ENCODE data around the gene SKI.

Gene SKI

GRCh38 chr1:2194898-2195673, 33.0 kb upstream of the SKI start:
- DNase-seq: peak; percentile 79

DNA sequence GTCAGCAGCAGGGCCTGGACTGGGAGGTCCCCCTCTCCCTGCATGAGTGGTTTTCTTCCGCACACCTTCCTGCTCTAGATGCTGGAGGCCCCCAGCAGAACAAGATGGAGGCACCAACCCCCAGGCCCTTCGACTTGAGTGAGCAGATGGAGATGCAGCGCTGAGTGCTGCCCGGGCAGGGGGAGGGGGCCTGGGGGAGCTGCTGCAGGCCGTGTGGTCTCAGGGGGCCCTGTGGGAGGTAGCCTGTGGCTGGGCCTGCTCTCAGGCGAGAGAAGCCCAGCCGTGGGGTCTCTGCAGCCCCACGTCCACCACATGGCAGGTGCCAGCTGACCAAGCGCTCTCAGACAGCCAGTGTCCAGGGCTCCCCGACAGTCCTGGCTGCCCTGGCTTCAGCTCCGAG, 32.3 kb upstream of the SKI start:
- peak; percentile 51 for DNase-seq

DNA sequence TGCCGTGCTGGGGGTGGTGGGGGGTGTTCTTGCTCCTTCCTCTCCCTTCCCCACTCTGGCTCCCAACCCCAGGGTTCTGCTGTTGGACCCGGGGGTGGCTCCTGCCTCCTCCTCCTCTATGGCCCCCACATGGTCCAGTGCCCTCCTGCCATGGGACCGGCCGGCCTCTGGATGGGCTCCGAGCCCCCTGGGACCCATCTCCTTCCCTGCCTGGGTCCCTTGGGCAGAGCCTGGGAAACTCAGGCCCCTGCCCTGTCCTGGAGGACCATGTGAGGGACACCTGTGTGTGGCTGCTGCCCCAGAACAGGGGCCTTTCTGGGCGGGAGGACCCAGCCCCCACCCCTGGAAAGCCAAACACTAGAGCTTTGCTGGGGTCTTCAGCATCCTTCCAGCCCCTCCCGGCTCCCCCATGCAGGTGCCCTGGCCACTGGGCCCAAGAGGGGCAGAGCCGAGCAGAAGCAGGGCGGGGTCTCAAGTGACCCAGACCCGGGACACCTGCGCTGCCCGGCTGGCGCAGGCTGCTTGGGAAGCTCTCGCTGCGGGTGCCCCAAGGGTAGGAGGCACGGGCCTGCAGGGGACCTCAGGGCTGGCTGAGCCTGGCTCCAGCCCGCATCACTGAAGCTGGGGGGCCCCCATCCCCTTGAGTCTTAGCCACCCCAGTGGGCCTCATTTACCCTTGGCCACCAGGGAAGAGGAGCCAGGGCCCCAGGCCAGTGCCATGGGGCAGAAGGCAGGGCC, 31.0 kb upstream of the SKI start:
- no peak for DNase-seq

- DNase-seq: no peak
Observed at GRCh38 chr1:2197707-2198165, 30.4 kb upstream of the SKI start.

GRCh38 chr1:2198571-2198970, 29.5 kb upstream of the SKI start:
- DNase-seq: no peak

- no peak for DNase-seq
Observed at GRCh38 chr1:2199042-2199810, 28.9 kb upstream of the SKI start.

DNA sequence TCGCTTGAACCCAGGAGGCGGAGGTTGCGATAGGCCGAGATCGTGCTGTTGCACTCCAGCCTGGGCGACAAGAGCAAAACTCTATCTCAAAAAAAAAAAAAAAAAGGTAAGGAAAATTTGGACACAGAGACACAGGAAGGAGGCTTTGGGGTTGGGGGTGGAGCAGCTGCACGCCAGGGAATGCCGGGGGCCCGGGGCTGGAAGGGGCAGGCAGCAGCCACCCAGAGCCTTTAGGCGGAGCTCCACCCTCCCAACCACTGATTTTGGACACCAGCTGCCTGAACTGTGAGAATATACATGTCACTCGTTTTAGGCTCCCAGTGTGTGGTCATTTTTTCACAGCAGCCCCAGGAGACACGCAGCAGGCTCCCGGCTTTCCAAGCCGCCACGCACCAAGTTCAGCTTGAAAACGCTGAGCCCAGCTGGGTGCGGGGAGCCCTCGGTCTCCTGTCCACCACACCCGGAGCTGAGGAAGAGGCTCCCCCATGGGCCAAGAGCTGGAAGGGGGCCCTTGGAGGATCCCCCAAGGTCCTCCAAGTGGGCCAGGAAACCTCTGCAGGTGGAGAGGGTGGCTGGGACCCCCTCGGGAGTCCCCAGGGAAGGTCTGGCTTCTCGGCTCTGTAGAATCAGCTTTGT, 27.7 kb upstream of the SKI start:
- no peak for DNase-seq

GRCh38 chr1:2201062-2201461, 27.1 kb upstream of the SKI start:
- DNase-seq: no peak

DNA sequence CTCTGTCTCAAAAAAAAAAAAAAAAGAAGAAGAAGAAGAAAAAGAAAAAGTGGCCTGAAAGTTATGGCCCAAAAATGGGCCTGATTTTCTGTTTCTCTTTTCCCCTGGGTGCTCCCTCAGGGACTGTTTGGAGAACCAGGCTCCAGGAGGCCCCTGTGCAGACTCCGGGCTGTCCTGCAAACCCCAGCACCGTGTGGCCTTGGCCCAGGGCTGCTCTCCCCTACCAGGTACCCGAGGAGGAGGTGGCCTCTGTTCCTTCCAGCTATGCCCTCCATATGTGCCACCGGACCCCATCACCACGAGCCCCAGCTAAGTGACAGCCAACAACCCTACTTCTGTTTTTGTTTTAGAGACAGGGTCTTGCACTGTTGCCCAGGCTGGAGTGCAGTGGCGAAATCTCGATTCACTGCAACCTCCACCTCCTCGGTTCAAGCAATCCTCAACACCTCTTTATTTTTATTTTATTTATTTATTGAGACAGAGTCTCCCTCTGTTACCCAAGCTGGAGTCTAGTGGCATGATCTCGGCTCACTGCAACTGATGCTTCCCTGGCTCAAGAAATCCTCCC, 26.0 kb upstream of the SKI start:
- no peak for DNase-seq

DNA sequence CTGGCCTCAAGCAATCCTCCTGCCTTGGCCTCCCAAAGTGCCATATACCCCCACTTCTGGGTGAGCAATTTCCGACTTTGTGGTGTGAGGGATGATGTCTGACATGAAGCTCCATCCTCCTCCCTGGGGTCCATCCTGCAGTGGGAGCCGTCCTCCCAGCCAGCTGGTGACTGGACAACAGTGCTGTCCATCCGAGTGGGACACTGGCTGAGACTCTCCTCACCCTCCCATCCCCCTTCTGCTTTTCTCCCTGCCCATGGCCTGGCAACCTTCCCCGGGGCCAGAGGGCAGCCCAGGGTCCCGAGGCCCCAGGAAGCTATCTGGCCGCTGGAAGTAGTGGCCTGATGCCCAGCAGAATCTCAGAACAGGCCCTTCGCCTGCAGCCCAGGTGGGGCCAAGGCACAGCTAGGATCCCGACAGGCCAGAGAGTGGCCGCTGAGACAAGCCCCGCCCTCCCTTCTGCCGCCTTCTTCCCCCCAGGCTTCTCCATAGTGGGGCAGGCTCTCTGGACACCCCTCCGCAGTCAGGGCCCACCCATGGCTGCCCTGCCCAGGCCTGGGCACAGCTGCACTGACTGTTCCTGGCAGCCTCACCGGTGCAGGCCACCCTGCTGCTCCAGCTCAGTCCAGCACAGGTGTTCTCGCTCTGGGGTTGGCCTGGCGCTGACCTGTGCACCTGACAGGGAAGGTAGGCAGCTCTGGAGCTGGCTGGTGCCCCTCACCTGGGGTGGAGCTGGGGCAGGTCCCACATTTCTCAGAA, 25.1 kb upstream of the SKI start:
- DNase-seq: no peak

DNA sequence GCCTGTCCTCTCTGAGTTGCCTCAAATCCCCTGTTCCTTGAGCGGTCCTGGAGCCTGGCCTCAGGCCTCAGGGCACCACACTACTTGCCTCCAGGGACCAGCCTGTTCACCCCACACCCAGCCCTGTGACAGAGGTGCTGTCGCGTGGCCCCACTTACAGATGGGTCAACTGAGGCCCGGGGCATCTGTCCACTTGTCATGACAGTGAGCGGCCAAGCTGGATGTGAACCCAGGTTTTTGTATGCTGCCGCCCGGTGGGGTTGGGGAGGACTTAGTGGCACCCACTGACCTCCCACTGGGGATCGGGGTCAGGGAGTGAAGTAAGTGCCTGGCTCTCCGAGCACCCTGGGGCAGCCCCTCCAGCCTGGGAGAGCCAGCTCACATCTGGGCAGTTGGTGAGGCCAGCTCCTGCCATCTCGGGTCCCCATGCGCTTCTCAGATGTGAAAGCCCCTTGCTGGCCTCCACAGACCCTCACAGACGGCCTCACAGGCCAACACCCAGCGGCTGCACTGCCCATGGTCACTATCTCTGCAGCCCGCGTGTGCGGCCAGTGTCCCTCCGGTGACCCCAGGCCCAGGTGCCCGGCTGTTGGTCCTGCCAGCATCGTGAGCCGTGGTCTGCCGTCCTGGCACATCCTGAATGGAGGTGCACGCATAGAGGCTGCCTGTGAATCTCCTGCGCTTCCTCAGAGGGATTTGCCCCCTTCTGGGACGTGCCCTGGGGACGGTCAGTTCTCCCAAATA, 24.3 kb upstream of the SKI start:
- no peak for DNase-seq

DNA sequence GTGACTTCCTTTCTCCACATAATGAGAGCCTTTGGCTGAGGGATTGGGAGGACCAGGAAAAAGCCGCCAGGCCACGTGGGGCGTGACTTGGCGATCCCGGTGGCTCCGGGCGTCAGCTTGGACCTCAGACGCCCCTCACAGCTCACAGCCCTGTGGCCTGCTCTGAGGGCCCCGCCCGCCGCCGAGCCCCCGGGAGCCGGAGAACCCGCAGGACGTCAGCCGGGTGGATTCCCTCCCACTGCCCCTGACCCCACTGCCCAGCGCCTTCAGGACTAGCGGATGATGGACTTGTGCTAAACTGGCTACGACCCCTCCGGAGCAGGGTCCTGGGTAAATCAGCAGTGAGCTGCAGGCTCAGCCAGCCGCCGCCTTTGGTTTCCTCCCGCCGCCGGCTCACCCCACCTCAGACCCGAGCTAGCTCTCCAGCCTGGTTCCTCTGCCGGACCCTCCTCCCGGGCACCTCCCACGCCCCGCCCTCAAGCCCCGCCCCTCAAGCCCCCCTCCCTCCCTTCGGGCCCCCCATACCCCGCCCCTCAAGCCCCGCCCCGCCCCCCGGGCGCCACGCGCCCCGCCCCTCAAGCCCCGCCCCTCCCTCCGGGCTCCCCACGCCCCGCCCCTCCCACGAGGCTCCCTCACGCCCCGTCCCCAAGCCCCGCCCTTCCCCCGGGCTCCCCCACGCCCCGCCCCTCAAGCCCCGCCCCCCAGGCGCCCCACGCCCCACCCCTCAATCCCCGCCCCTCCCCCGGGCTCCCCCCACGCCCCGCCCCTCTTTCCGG, 23.5 kb upstream of the SKI start:
- no peak for DNase-seq

GRCh38 chr1:2205191-2205952, 22.7 kb upstream of the SKI start:
- peak; percentile 71 for DNase-seq

DNA sequence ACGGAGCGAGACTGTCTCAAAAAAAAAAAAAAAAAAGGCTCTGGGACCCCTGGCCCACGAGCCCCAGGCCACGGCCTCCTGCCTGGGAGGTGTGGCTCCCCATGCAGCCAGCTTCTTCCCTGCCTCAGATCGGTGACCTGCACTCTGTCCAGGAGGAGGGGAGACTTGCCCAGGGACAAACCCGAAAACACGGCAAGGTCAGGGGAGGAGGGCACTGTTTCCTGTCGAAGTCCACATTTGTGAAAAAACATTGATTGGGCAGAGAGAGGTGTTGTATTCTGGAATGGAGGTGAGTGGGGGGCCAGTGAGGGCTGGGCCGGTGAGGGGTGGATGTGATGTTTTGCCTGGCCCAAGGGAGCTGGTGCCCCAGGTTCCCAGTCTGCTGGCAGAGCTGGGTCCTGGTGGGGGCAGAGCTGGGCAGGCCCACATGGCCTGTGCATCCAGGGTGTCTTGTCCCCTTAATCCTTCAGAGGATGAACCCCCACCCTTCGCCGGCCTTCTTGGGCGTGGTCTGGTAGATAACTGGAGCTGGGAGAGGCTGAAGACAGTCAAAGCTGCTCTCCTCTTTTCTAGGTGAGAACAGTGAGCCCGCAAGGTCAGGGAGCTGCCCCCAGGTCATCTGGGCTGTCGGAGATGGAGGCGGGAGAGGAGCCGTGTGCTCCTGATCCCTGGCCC, 21.2 kb upstream of the SKI start:
- DNase-seq: no peak

GRCh38 chr1:2208309-2209239, 19.5 kb upstream of the SKI start:
- no peak for DNase-seq

DNA sequence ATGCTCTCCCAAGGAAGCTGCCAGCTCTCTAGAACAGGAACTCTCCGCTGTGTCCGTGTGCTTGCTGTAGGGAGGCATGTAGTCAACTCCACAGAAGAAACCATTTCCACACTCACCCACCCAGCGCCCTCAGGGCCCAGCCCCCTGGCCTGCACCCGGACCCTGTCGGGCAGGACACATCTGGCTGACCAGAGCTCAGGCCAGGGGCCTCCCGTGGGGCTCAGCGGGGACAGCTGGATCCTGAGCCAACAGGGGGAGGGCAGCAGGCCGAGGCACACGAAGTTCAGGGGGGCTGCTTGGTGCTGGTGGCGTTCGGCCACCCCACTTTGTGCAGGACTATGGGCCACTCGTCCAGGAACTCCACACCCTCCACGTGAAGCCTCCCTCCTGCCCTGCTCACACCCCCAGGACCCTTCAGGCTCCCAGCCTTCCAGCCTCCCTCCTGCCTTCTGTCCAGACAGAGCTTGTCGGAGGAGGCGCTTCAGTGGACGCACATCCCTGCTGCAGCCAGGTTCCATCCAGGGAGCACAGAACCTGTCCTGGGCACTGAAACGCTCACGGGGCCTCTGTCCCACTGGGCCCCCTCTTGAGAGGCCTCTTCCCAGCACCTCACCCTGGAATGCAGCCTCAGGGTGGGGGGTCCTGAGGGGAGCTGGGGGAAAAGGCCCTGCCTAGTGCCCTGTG, 18.6 kb upstream of the SKI start:
- DNase-seq: no peak

GRCh38 chr1:2210084-2210653, 17.9 kb upstream of the SKI start:
- no peak for DNase-seq
